SK-N-SH (cell line): Measurements from ENCODE around the gene SNAP29. TPM values are rescaled to one million over a fixed set of nuclear protein-coding genes. Genes with fewer than 3 reads are reported as not detected.
"Not testable (repeated sequence)": the region's sequence is repeated elsewhere in the genome, so short reads cannot be mapped to it uniquely, and the experiment has no call there.

Experiments
- CTCF ChIA-PET: fragments of 300-600, 350-600 bp; formaldehyde crosslinking; extraction: SDS; loops from one replicate; lab custom pipeline; 2021; lab: Yijun Ruan, JAX
- POLR2A ChIA-PET: fragments of 350-600 bp; sonication (Branson Sonifier 250); formaldehyde crosslinking; extraction: SDS; loops from one replicate; lab custom pipeline; 2020; ENCODE audit warnings: antibody characterized with exemption, inconsistent platforms; lab: Yijun Ruan, JAX
- DNase-seq: peaks from one replicate; pipeline ENCODE4 v3.0.0; 2012
- H2AFZ ChIP-seq: fragments of 200-600 bp; sonication (generic); 2 replicates; pipeline ENCODE4 v1.8.1; 2016; ENCODE audit warnings: antibody characterized with exemption, mild to moderate bottlenecking, low read depth
- H3F3A ChIP-seq: fragments of 200-600 bp; sonication (generic); replicated peaks from 2 replicates; pipeline ENCODE3; 2016; ENCODE audit warnings: antibody characterized with exemption, mild to moderate bottlenecking; ENCODE audit not compliant: insufficient read depth
- H3K27ac ChIP-seq, 2 experiments: fragments of 200-500 bp in 1 of 2; fragments of 200-600 bp in 1 of 2; sonication (Bioruptor generic) in 1 of 2; sonication (generic), shearing (Covaris generic) in 1 of 2; 2 replicates each; pipeline versions ENCODE4 v1.5.1 to v1.6.1; 2014 to 2016; ENCODE audit warnings: low read depth in 2 of 2, inconsistent platforms in 1 of 2, low read length in 1 of 2, mild to moderate bottlenecking in 1 of 2, mixed read lengths in 1 of 2
- H3K27me3 ChIP-seq: fragments of 200-600 bp; sonication (generic), shearing (Covaris generic); 2 replicates; pipeline ENCODE4 v1.6.1; 2016; ENCODE audit warnings: mixed run types; ENCODE audit not compliant: insufficient read depth
- H3K36me3 ChIP-seq, 2 experiments: fragments of 200-500 bp in 1 of 2; fragments of 200-600 bp in 1 of 2; sonication (Bioruptor generic) in 1 of 2; sonication (generic) in 1 of 2; replicated peaks in 1 of 2; 2 replicates each; pipeline versions ENCODE3 to v1.5.1; 2014 to 2016; ENCODE audit warnings: low read length in 1 of 2, mild to moderate bottlenecking in 1 of 2; ENCODE audit not compliant: insufficient read depth in 2 of 2, control insufficient read depth in 1 of 2
- H3K4me1 ChIP-seq, 2 experiments: fragments of 200-500 bp in 1 of 2; fragments of 200-600 bp in 1 of 2; sonication (Bioruptor generic) in 1 of 2; sonication (generic), shearing (Covaris generic) in 1 of 2; 2 replicates each; pipeline versions ENCODE4 v1.5.1 to v1.6.1; 2014 to 2016; ENCODE audit warnings: low read depth in 1 of 2, low read length in 1 of 2, mixed run types in 1 of 2; ENCODE audit not compliant: insufficient read depth in 2 of 2, control insufficient read depth in 1 of 2
- H3K4me2 ChIP-seq: fragments of 200-600 bp; sonication (generic), shearing (Covaris generic); 2 replicates; pipeline ENCODE4 v1.6.1; 2017; ENCODE audit warnings: mixed run types
- H3K4me3 ChIP-seq, 2 experiments: fragments of 200-500 bp in 1 of 2; fragments of 200-600 bp in 1 of 2; sonication (Bioruptor generic) in 1 of 2; sonication (generic), shearing (Covaris generic) in 1 of 2; 2 replicates each; pipeline versions ENCODE4 v1.5.1 to v1.8.1; 2014 to 2016; ENCODE audit warnings: low read depth in 2 of 2, inconsistent platforms in 1 of 2, low read length in 1 of 2, mild to moderate bottlenecking in 1 of 2, mixed read lengths in 1 of 2, moderate library complexity in 1 of 2
- H3K79me2 ChIP-seq: fragments of 200-600 bp; sonication (generic); 2 replicates; pipeline ENCODE4 v1.8.1; 2017; ENCODE audit warnings: mild to moderate bottlenecking; ENCODE audit not compliant: insufficient read depth
- H3K9ac ChIP-seq: fragments of 200-600 bp; sonication (generic); 2 replicates; pipeline ENCODE4 v1.6.1; 2017; ENCODE audit warnings: mixed run types
- H3K9me2 ChIP-seq: fragments of 200-600 bp; sonication (generic); 2 replicates; pipeline ENCODE4 v1.6.1; 2017; ENCODE audit warnings: mixed run types
- H3K9me3 ChIP-seq: fragments of 200-600 bp; sonication (generic); 2 replicates; pipeline ENCODE4 v1.6.1; 2017; ENCODE audit warnings: mixed run types, mild to moderate bottlenecking, moderate library complexity
- H4K20me1 ChIP-seq: fragments of 200-600 bp; sonication (generic); 2 replicates; pipeline ENCODE4 v1.6.1; 2017; ENCODE audit warnings: mild to moderate bottlenecking, mixed run types; ENCODE audit not compliant: insufficient read depth
- FOSL2 ChIP-seq: IDR thresholded peaks from 2 replicates; pipeline ENCODE4 v1.4.0; 2012; ENCODE audit warnings: low read depth, mild to moderate bottlenecking, moderate library complexity, borderline replicate concordance
- FOXJ3 ChIP-seq: sonication (generic); formaldehyde crosslinking; IDR thresholded peaks from 2 replicates; pipeline ENCODE4 v1.5.1; 2020; ENCODE audit warnings: mild to moderate bottlenecking, missing genetic modification reagents
- NFIC ChIP-seq: IDR thresholded peaks from 2 replicates; pipeline ENCODE4 v1.4.0; 2012; ENCODE audit warnings: borderline replicate concordance
- REST ChIP-seq: IDR thresholded peaks from 2 replicates; pipeline ENCODE4 v1.6.1; 2012; ENCODE audit warnings: mild to moderate bottlenecking, low read depth, low read length, moderate library complexity
- TAF1 ChIP-seq: IDR thresholded peaks from 2 replicates; pipeline ENCODE4 v1.6.1; 2012; ENCODE audit warnings: low read depth, mild to moderate bottlenecking, low read length, moderate library complexity, borderline replicate concordance
- ZBTB33 ChIP-seq: IDR thresholded peaks from 2 replicates; pipeline ENCODE4 v1.4.0; 2012; ENCODE audit warnings: low read depth, borderline replicate concordance
- WGBS: methylation state at CpG from one replicate; pipeline ENCODE4 v1.1.6; 2017; ENCODE audit warnings: low lambda C conversion rate; 5-methylcytosine and 5-hydroxymethylcytosine counted together
- polyA plus RNA-seq, 3 experiments: library from polyadenylated mRNA; depleted of rRNA; stranded (reverse); fragments of >200 nt; gene quantifications; 2 replicates each; pipeline ENCODE4 v1.2.3, GENCODE V29; 2012

The SNAP29 gene
- polyA plus RNA-seq, 1 of the 3 experiments (the other 2 are of a cell fraction), result 37.3 TPM

- peaks cover 0 to 22% of the 10 kb centered on the region in 2 experiments; a peak in 1 of 4 replicates for H3K4me1 ChIP-seq
- H3K27me3 ChIP-seq, result no peaks in the 10 kb centered on the region
- no peak for DNase-seq
- no peaks in the 10 kb centered on the region for H4K20me1 ChIP-seq
- peaks cover 12 to 16% of the 10 kb centered on the region in 2 experiments for H3K36me3 ChIP-seq
- TF ChIP-seq NFIC (no peak), REST (no peak), ZBTB33 (no peak), FOSL2 (no peak), FOXJ3 (no peak), TAF1 (no peak)
- H3K9me3 ChIP-seq, result no peaks in the 10 kb centered on the region
- H3K27ac ChIP-seq, result no peak overlapping the region
- H3K4me3 ChIP-seq, result no peak overlapping the region
- ChIA-PET CTCF (interaction anchor here (4.7 kb wide), 1 partner anchor 26 kb away, joined by 20 read pairs; the partner anchor contains the start of gene CRKL), POLR2A (interaction anchor here (0.7 kb wide), 1 partner anchor 30 kb away, joined by 4 read pairs; no protein-coding TSS in a partner anchor)
- no peak overlapping the region for H3K9ac ChIP-seq
- peaks cover 6% of the 10 kb centered on the region for H3F3A ChIP-seq
- no peak overlapping the region for H3K4me2 ChIP-seq
- WGBS, result 94% methylated on average over 6 of the region's 6 CpGs
- H3K79me2 ChIP-seq, result no peaks in the 10 kb centered on the region
- no peaks in the 10 kb centered on the region for H3K9me2 ChIP-seq
- H2AFZ ChIP-seq, result no peak overlapping the region
These were observed 32.2 kb downstream of the SNAP29 start for GRCh38 chr22:20890975-20891374.

- H3K4me2 ChIP-seq, H3K9me3 ChIP-seq, H3K27ac ChIP-seq, H3K79me2 ChIP-seq, DNase-seq, POLR2A ChIA-PET, H3K4me1 ChIP-seq, H3K36me3 ChIP-seq, H3K9me2 ChIP-seq, H3K27me3 ChIP-seq, H3F3A ChIP-seq, H3K9ac ChIP-seq, H2AFZ ChIP-seq, H3K4me3 ChIP-seq, H4K20me1 ChIP-seq: not testable (repeated sequence)
- 81% methylated on average over 6 of the region's 7 CpGs for WGBS
- CTCF ChIA-PET, result interaction anchor here (1.5 kb wide), 2 partner anchors 23 to 94 kb away, joined by 4 read pairs; no protein-coding TSS in a partner anchor
These were observed 38.9 kb downstream of the SNAP29 start for GRCh38 chr22:20897737-20898136.
